ENCODE data around the gene ABO. TPM values are rescaled to one million over a fixed set of nuclear protein-coding genes. Genes with fewer than 3 reads are reported as not detected.

ABO gene
- total RNA-seq, 1 experiment from 2014 or later = 0.96 TPM

DNA sequence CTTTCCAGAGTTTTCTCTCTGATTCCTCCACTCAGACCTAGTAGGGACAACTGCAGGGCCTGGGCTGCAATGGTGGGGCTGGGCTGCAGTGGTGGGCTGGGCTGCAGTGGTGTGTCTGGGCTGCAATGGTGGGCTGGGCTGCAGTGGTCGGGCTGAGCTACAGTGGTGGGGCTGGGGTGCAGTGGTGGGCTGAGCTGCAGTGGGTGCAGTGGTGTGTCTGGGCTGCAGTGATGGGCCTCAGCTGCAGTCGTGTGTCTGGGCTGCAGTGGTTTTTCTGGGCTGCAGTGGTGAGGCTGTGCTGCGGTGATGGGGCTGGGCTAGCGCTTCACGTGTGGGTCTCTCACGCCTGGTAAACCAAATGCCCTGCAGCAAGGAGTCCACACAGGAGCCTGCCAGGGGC is 27.4 kb downstream of the ABO start:
- Histone ChIP-seq H3K79me2 (ENCODE audit: low read depth) (no peaks in the 10 kb centered on the region), H3K27ac (no peak overlapping the region), H3K4me1 (replicated peaks; ENCODE audit: insufficient read depth) (peaks cover 36% of the 10 kb centered on the region), H3K4me3 (no peak overlapping the region), H2AFZ (no peak overlapping the region), H3K9me3 (ENCODE audit: insufficient read depth, low read depth) (no peaks in the 10 kb centered on the region), H3K4me2 (no peak overlapping the region), H3K36me3 (ENCODE audit: low read depth) (no peaks in the 10 kb centered on the region), H4K20me1 (ENCODE audit: insufficient read depth) (no peaks in the 10 kb centered on the region), H3F3A (ENCODE audit: insufficient read depth, low read depth) (peaks cover 26% of the 10 kb centered on the region), H3K27me3 (ENCODE audit: insufficient read depth, low read depth) (no peaks in the 10 kb centered on the region), H3K9me2 (ENCODE audit: insufficient read depth) (no peaks in the 10 kb centered on the region)
- intact Hi-C loops (cut with micrococcal nuclease; ENCODE audit: unreplicated experiment) = no loop called here
- ChIA-PET CTCF (no interaction called here), POLR2A (ENCODE audit: unreplicated experiment) (no interaction called here)
- DNase-seq = no peak
- BruUV-seq (replicated peaks) = no TSS peak
- TF ChIP-seq, protein P1, sequence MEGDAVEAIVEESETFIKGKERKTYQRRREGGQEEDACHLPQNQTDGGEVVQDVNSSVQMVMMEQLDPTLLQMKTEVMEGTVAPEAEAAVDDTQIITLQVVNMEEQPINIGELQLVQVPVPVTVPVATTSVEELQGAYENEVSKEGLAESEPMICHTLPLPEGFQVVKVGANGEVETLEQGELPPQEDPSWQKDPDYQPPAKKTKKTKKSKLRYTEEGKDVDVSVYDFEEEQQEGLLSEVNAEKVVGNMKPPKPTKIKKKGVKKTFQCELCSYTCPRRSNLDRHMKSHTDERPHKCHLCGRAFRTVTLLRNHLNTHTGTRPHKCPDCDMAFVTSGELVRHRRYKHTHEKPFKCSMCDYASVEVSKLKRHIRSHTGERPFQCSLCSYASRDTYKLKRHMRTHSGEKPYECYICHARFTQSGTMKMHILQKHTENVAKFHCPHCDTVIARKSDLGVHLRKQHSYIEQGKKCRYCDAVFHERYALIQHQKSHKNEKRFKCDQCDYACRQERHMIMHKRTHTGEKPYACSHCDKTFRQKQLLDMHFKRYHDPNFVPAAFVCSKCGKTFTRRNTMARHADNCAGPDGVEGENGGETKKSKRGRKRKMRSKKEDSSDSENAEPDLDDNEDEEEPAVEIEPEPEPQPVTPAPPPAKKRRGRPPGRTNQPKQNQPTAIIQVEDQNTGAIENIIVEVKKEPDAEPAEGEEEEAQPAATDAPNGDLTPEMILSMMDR (conservative IDR thresholded peaks at IDR 0.05) = no peak

DNA sequence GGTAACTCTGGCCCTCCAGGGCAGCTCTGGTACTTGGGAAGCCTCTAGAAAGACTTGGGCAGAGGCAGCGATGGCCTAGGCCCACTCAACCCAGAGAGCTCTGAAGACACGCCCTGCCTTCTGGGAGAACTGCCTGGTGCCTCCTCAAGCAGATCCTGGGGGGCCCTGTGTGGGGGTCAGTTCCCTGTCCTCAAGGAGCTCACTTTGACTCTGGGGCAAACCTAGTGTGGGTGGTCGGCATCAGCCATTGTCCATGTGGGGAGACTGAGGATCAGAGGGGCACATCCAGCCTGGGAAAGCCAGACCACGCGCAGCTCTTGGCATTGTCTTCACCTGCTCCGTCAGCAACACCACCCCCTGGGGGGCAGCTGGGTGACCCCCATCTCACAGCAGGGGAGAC is 28.0 kb downstream of the ABO start:
- H3K36me3 ChIP-seq (ENCODE audit: low read depth) = no peaks in the 10 kb centered on the region
- no peak overlapping the region for H3K4me3 ChIP-seq
- no peaks in the 10 kb centered on the region for H3K9me2 ChIP-seq (ENCODE audit: insufficient read depth)
- CTCF ChIA-PET = interaction anchor here (0.6 kb wide), 1 partner anchor 161 kb away, joined by 4 read pairs; no protein-coding TSS in a partner anchor
- BruUV-seq (replicated peaks) = no TSS peak
- no peaks in the 10 kb centered on the region for H3K79me2 ChIP-seq (ENCODE audit: low read depth)
- no peaks in the 10 kb centered on the region for H3K27me3 ChIP-seq (ENCODE audit: insufficient read depth, low read depth)
- H3K4me2 ChIP-seq = no peak overlapping the region
- TF ChIP-seq, protein P1 (conservative IDR thresholded peaks at IDR 0.05) = no peak
- no peak for TF ChIP-seq EZH2 (IDR thresholded peaks at IDR 0.05; ENCODE audit: low read depth)
- POLR2A ChIA-PET (ENCODE audit: unreplicated experiment) = no interaction called here
- H3F3A ChIP-seq (ENCODE audit: insufficient read depth, low read depth) = peaks cover 19% of the 10 kb centered on the region; the same call in 1 of the 2 replicates
- H2AFZ ChIP-seq = no peak overlapping the region
- H4K20me1 ChIP-seq (ENCODE audit: insufficient read depth) = no peaks in the 10 kb centered on the region
- H3K27ac ChIP-seq = no peak overlapping the region
- peaks cover 30% of the 10 kb centered on the region for H3K4me1 ChIP-seq (replicated peaks; ENCODE audit: insufficient read depth)
- DNase-seq = no peak
- intact Hi-C loops (cut with micrococcal nuclease; ENCODE audit: unreplicated experiment) = no loop called here
- H3K9me3 ChIP-seq (ENCODE audit: insufficient read depth, low read depth) = no peaks in the 10 kb centered on the region

DNA sequence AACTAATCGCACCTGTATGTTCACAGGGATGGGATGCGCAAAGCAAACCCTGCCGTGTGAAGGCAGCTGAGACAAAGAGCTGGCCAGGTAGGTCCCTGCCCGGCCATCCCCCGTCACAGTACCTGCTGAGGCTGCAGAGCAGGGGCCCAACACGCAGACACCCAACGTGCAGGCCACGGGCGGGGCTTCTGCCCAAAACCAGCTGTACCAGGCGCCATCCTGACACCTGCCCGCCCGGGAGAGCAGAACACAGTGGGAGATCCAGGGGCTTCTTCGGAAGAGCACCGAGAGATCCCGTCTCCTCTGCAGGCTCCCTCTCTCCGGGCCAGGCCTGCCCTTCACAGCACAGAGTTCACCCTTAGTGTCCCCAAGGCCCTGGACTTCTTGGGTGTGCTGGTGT is 28.4 kb downstream of the ABO start:
- Histone ChIP-seq H3K36me3 (ENCODE audit: low read depth) (no peaks in the 10 kb centered on the region), H3K4me2 (no peak overlapping the region), H2AFZ (no peak overlapping the region), H3K27me3 (ENCODE audit: insufficient read depth, low read depth) (no peaks in the 10 kb centered on the region), H3K9me3 (ENCODE audit: insufficient read depth, low read depth) (no peaks in the 10 kb centered on the region), H3K4me3 (no peak overlapping the region), H4K20me1 (ENCODE audit: insufficient read depth) (no peaks in the 10 kb centered on the region), H3K79me2 (ENCODE audit: low read depth) (no peaks in the 10 kb centered on the region), H3F3A (ENCODE audit: insufficient read depth, low read depth) (peaks cover 15% of the 10 kb centered on the region; the same call in 1 of the 2 replicates), H3K4me1 (replicated peaks; ENCODE audit: insufficient read depth) (peaks cover 25% of the 10 kb centered on the region), H3K9me2 (ENCODE audit: insufficient read depth) (no peaks in the 10 kb centered on the region), H3K27ac (no peak overlapping the region)
- BruUV-seq (replicated peaks) = no TSS peak
- POLR2A ChIA-PET (ENCODE audit: unreplicated experiment) = no interaction called here
- TF ChIP-seq, protein P1 (conservative IDR thresholded peaks at IDR 0.05) = no peak
- TF ChIP-seq EZH2 (IDR thresholded peaks at IDR 0.05; ENCODE audit: low read depth) = no peak
- CTCF ChIA-PET = no interaction called here
- DNase-seq = no peak
- intact Hi-C loops (cut with micrococcal nuclease; ENCODE audit: unreplicated experiment) = no loop called here
